ENCODE data around the gene AP2M1.

AP2M1 gene

DNA sequence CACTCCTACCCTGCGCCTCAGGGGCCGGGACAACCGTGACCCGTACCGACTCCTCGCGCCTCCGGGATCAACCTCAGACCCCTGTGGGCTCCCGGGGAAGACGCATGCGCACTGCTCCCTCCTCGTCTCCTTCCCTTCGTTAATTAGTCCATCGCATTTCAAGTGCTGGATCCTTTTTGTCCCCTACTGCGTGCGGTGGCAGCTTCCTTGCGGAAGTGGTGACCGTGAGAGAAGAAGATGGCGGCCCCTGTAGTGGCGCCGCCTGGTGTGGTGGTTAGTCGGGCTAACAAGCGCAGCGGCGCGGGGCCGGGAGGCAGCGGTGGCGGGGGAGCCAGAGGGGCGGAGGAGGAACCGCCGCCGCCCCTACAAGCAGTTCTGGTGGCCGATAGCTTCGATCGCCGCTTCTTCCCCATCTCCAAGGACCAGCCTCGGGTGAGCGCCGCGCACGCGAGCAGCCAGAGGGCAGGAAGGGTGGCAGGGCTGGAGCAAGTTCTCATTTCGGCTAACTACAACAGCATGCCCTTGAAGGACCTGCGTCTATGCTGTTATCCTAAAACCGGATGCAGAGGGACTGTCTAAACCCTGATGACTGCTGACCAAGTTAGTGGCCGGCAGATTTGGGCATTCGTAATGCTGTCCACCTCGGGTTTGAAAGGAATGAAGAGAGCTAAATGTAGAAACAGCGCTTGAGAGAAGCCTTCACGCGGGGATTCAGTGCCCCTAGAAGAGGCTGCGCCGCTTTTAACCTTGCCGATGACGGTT lies 39.3 kb upstream of the AP2M1 start, which contains the start of gene EIF2B5:
TSS of gene EIF2B5 (plus strand) at position 210 of the 762 bp plus-strand sequence. CDS start at position 238, 28 bp downstream.
- H3K4me3 ChIP-seq (replicated peaks; ENCODE audit: low read depth, low read length) = peak within 1 kb of the TSS; percentile 90
- DNase-seq (ENCODE audit: low read depth) = peak; percentile 94
- TF ChIP-seq, protein P1, sequence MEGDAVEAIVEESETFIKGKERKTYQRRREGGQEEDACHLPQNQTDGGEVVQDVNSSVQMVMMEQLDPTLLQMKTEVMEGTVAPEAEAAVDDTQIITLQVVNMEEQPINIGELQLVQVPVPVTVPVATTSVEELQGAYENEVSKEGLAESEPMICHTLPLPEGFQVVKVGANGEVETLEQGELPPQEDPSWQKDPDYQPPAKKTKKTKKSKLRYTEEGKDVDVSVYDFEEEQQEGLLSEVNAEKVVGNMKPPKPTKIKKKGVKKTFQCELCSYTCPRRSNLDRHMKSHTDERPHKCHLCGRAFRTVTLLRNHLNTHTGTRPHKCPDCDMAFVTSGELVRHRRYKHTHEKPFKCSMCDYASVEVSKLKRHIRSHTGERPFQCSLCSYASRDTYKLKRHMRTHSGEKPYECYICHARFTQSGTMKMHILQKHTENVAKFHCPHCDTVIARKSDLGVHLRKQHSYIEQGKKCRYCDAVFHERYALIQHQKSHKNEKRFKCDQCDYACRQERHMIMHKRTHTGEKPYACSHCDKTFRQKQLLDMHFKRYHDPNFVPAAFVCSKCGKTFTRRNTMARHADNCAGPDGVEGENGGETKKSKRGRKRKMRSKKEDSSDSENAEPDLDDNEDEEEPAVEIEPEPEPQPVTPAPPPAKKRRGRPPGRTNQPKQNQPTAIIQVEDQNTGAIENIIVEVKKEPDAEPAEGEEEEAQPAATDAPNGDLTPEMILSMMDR (IDR thresholded peaks at IDR 0.05; ENCODE audit: low read length, missing control alignments) = peak; percentile 23

DNA sequence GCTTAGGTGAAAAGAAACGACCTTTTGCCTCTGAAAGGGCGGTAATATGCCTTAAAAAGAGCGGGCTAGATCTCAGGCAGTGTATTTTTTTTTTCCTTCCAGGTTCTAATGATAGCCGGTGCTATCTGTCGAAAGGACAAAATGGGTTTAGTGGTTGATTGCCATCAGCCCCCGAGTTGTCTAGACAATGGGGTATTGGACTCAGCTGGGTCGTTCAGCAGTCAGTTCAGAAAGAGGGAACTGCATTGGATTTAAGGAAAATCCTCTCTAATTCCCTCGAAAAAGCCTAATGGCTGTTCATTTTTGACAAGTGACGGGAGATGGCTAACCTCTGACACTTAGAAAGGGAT lies 38.8 kb upstream of the AP2M1 start:
- TF ChIP-seq, protein P1 (IDR thresholded peaks at IDR 0.05; ENCODE audit: low read length, missing control alignments) = no peak

DNA sequence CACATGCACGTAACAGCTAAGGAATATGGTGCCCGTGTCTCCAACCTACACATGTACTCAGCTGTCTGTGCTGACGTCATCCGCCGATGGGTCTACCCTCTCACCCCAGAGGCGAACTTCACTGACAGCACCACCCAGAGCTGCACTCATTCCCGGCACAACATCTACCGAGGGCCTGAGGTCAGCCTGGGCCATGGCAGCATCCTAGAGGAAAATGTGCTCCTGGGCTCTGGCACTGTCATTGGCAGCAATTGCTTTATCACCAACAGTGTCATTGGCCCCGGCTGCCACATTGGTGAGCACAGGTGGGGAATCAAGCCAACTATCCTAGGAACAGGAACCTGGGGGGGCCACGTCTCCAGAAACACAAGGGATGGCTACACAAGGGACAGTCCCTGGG lies 34.2 kb upstream of the AP2M1 start:
- TF ChIP-seq, protein P1 (IDR thresholded peaks at IDR 0.05; ENCODE audit: low read length, missing control alignments) = no peak
- no peak for DNase-seq (ENCODE audit: low read depth)
- no peak overlapping the region for H3K4me3 ChIP-seq (replicated peaks; ENCODE audit: low read depth, low read length)

More for the DNA sequence above, 38.8 kb upstream of the AP2M1 start:
- peak overlapping the region; percentile 90 for H3K4me3 ChIP-seq (replicated peaks; ENCODE audit: low read depth, low read length)
- DNase-seq (ENCODE audit: low read depth) = no peak

DNA sequence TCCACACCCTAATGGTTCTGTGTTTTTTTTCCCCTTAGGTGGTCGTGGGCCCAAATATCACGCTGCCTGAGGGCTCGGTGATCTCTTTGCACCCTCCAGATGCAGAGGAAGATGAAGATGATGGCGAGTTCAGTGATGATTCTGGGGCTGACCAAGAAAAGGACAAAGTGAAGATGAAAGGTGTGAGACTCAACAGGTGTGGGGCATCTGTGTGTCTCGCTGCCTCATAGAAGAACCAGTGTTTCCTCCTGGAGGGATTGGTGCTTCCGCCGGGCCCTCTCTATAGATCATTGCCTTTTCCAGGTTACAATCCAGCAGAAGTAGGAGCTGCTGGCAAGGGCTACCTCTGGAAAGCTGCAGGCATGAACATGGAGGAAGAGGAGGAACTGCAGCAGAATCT lies 32.5 kb upstream of the AP2M1 start:
- TF ChIP-seq, protein P1 (IDR thresholded peaks at IDR 0.05; ENCODE audit: low read length, missing control alignments) = no peak
- no peak for DNase-seq (ENCODE audit: low read depth)
- no peak overlapping the region for H3K4me3 ChIP-seq (replicated peaks; ENCODE audit: low read depth, low read length)

DNA sequence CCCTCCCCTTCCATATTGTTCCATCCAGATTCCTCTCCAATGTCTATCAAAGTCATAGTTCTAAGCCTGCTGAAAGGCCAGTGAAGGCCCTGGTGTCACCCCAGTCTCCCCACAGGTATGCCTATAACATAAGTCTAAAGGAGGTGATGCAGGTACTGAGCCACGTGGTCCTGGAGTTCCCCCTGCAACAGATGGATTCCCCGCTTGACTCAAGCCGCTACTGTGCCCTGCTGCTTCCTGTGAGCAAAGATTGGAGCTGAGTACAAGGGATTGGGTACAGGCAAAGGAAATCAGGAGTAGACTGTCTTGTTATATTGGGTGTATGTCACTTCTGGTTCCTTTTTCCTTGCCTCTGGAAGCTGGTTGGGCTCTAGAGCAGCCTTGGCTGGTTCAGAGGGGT lies 31.3 kb upstream of the AP2M1 start:
- DNase-seq (ENCODE audit: low read depth) = no peak
- TF ChIP-seq, protein P1 (IDR thresholded peaks at IDR 0.05; ENCODE audit: low read length, missing control alignments) = no peak

DNA sequence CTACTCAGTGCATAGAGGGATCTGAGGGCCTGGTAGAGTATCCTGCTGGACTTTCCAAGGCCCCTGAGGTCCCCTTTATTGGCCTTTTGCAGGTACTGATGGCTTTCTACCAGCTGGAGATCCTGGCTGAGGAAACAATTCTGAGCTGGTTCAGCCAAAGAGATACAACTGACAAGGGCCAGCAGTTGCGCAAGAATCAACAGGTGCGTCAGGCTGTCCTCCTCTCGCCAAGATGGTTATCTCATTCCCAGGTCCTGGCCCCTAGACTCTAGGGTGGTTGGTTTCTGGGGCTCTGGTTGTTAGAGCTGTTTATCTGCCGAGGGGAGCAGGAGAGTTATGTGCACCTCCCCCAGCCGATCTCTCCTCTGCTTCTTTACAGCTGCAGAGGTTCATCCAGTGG lies 30.1 kb upstream of the AP2M1 start:
- H3K4me3 ChIP-seq (replicated peaks; ENCODE audit: low read depth, low read length) = no peak overlapping the region
- TF ChIP-seq, protein P1 (IDR thresholded peaks at IDR 0.05; ENCODE audit: low read length, missing control alignments) = no peak
- DNase-seq (ENCODE audit: low read depth) = no peak

More for the DNA sequence above, 31.3 kb upstream of the AP2M1 start:
- H3K4me3 ChIP-seq (replicated peaks; ENCODE audit: low read depth, low read length) = no peak overlapping the region

DNA sequence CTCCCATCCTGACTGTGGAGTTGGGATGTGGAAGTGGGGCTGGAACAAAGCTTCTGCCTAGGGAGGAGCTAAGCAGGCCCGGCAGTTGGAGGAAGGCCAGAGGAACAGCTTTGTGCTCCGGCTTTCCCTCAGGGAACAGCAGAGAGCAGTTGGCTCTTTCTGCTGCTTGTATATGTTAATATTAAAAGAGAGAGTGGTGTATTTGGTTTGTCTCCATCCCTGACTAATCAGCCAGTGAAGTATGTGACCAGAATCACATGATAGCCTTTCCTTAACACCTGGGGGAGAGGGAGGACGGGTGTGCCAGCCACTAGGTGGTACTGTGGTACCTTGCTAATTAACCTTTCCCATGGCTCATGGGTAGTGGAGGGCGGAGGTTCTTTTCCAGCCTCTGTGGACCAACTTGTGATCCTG lies 29.5 kb upstream of the AP2M1 start:
- DNase-seq (ENCODE audit: low read depth) = peak; percentile 74
- TF ChIP-seq, protein P1 (IDR thresholded peaks at IDR 0.05; ENCODE audit: low read length, missing control alignments) = peak; percentile 55
- no peak overlapping the region for H3K4me3 ChIP-seq (replicated peaks; ENCODE audit: low read depth, low read length)

Measured in fibroblast of pulmonary artery (primary cell).